Neural progenitor cell (in vitro differentiated cells): ENCODE results near the gene BBX. TPM values are rescaled to one million over a fixed set of nuclear protein-coding genes. Genes with fewer than 3 reads are reported as not detected.
A peak's percentile ranks its signal among the peaks of the same experiment; 100 is the strongest.

Source experiments
- DNase-seq: peaks from one replicate; pipeline ENCODE4 v3.0.0-alpha.2; 2016; ENCODE audit warnings: low spot score
- H2AFZ ChIP-seq: fragments of 200-600 bp; sonication (generic); replicated peaks from 2 replicates; pipeline ENCODE4 v1.6.1; 2016; ENCODE audit warnings: antibody characterized with exemption
- H3F3A ChIP-seq: fragments of 200-600 bp; sonication (generic); 2 replicates; pipeline ENCODE4 v1.6.1; 2016; ENCODE audit warnings: antibody characterized with exemption, low read depth
- H3K27ac ChIP-seq: fragments of 200-600 bp; sonication (generic); 2 replicates; pipeline ENCODE4 v1.5.1; 2016; ENCODE audit warnings: mild to moderate bottlenecking
- H3K27me3 ChIP-seq: fragments of 200-600 bp; sonication (generic); 2 replicates; pipeline ENCODE4 v1.6.1; 2016; ENCODE audit warnings: mild to moderate bottlenecking, moderate library complexity
- H3K36me3 ChIP-seq: fragments of 200-600 bp; sonication (generic); 2 replicates; pipeline ENCODE4 v1.5.1; 2016
- H3K4me1 ChIP-seq: fragments of 200-600 bp; sonication (generic); 2 replicates; pipeline ENCODE4 v1.6.1; 2016; ENCODE audit warnings: mixed run types
- H3K4me2 ChIP-seq: fragments of 200-600 bp; sonication (generic); 2 replicates; pipeline ENCODE4 v1.6.1; 2016
- H3K4me3 ChIP-seq: fragments of 200-600 bp; sonication (generic); 2 replicates; pipeline ENCODE4 v1.5.1; 2016
- H3K79me2 ChIP-seq: fragments of 200-600 bp; sonication (generic); 2 replicates; pipeline ENCODE4 v1.6.1; 2016; ENCODE audit warnings: low read depth
- H3K9ac ChIP-seq: fragments of 200-600 bp; sonication (generic); 2 replicates; pipeline ENCODE4 v1.6.1; 2016
- H3K9me3 ChIP-seq: fragments of 200-600 bp; sonication (generic); 2 replicates; pipeline ENCODE4 v1.5.1; 2016; ENCODE audit warnings: low read depth
- H4K20me1 ChIP-seq: fragments of 200-600 bp; sonication (generic); 2 replicates; pipeline ENCODE4 v1.6.1; 2016; ENCODE audit warnings: low read depth
- H3K27ac Mint-ChIP-seq: 3 replicates; pipeline ENCODE4 v1.8.0; 2021; ENCODE audit warnings: mixed read lengths
- H3K27me3 Mint-ChIP-seq: 2 replicates; pipeline ENCODE4 v1.8.0; 2022; ENCODE audit warnings: low read depth, mild to moderate bottlenecking, inconsistent platforms, moderate library complexity, mixed read lengths; ENCODE audit not compliant: insufficient read depth
- H3K36me3 Mint-ChIP-seq: 3 replicates; pipeline ENCODE4 v1.8.0; 2021; ENCODE audit warnings: mixed read lengths
- H3K4me1 Mint-ChIP-seq: 3 replicates; pipeline ENCODE4 v1.8.0; 2021; ENCODE audit warnings: mixed read lengths
- H3K4me3 Mint-ChIP-seq: 3 replicates; pipeline ENCODE4 v1.8.0; 2021; ENCODE audit warnings: mild to moderate bottlenecking, moderate library complexity, mixed read lengths
- H3K9me3 Mint-ChIP-seq: 3 replicates; pipeline ENCODE4 v1.8.0; 2020; ENCODE audit warnings: mixed read lengths
- CTCF ChIP-seq: fragments of 200-600 bp; sonication (generic); IDR thresholded peaks from 2 replicates; pipeline ENCODE4 v1.5.1; 2017; ENCODE audit warnings: antibody characterized with exemption, mild to moderate bottlenecking
- EZH2 ChIP-seq: fragments of 200-600 bp; sonication (generic); IDR thresholded peaks from 2 replicates; pipeline ENCODE4 v1.6.1; 2017; ENCODE audit warnings: antibody characterized with exemption, mild to moderate bottlenecking, moderate library complexity
- EZH2phosphoT487 ChIP-seq: fragments of 200-600 bp; sonication (generic); IDR thresholded peaks from 2 replicates; pipeline ENCODE4 v1.6.1; 2017; ENCODE audit warnings: antibody characterized with exemption
- total RNA-seq: library from RNA; depleted of rRNA; stranded (reverse); fragments of >200 nt; gene quantifications from 2 replicates; pipeline ENCODE4 v1.2.3, GENCODE V29; 2015; ENCODE audit warnings: low replicate concordance

Gene BBX
- total RNA-seq, 1 donor from 2014 or later = 110 TPM

GRCh38 chr3:107596639-107597038 is 73.9 kb downstream of the BBX start:
- Histone ChIP-seq H3K9me3 (no peaks in the 10 kb centered on the region), H3F3A (peaks cover 35% of the 10 kb centered on the region), H3K9ac (no peak overlapping the region), H3K4me2 (no peak overlapping the region), H3K27me3 (no peaks in the 10 kb centered on the region), H3K4me1 (peaks cover 66% of the 10 kb centered on the region), H3K4me3 (no peak overlapping the region), H4K20me1 (peaks cover 81% of the 10 kb centered on the region), H3K79me2 (peaks cover 89% of the 10 kb centered on the region), H2AFZ (no peak overlapping the region), H3K27ac (peak overlapping the region; percentile 19), H3K36me3 (no peaks in the 10 kb centered on the region)
- Mint-ChIP-seq H3K9me3 (peaks cover 6% of the 10 kb centered on the region), H3K27me3 (no peaks in the 10 kb centered on the region), H3K4me3 (no peak overlapping the region), H3K4me1 (peaks cover 70% of the 10 kb centered on the region), H3K27ac (no peak overlapping the region), H3K36me3 (peaks cover 11% of the 10 kb centered on the region)
- no peak for DNase-seq
- TF ChIP-seq EZH2phosphoT487 (no peak), EZH2 (no peak), CTCF (no peak)

GRCh38 chr3:107598926-107599771 is 76.4 kb downstream of the BBX start:
- no peaks in the 10 kb centered on the region for H3K27me3 ChIP-seq
- no peak overlapping the region for H2AFZ ChIP-seq
- H3K4me1 ChIP-seq = peaks cover 55% of the 10 kb centered on the region
- no peaks in the 10 kb centered on the region for H3K36me3 ChIP-seq
- peaks cover 97% of the 10 kb centered on the region for H3K79me2 ChIP-seq
- Mint-ChIP-seq H3K9me3 (peaks cover 18% of the 10 kb centered on the region), H3K27ac (peak overlapping the region; percentile 93), H3K36me3 (peaks cover 19% of the 10 kb centered on the region), H3K27me3 (no peaks in the 10 kb centered on the region), H3K4me3 (peak overlapping the region; percentile 82), H3K4me1 (peaks cover 55% of the 10 kb centered on the region)
- H3K4me3 ChIP-seq = peak overlapping the region; percentile 37
- no peak for TF ChIP-seq EZH2
- TF ChIP-seq EZH2phosphoT487 = no peak
- no peak for TF ChIP-seq CTCF
- peaks cover 35% of the 10 kb centered on the region for H3F3A ChIP-seq
- DNase-seq = peak; percentile 44
- H3K9me3 ChIP-seq = no peaks in the 10 kb centered on the region
- H3K9ac ChIP-seq = no peak overlapping the region
- peak overlapping the region; percentile 76 for H3K4me2 ChIP-seq
- H3K27ac ChIP-seq = peak overlapping the region; percentile 89
- peaks cover 57% of the 10 kb centered on the region for H4K20me1 ChIP-seq

GRCh38 chr3:107599772-107600145 is 77.0 kb downstream of the BBX start:
- no peak for DNase-seq
- Mint-ChIP-seq H3K36me3 (peaks cover 19% of the 10 kb centered on the region), H3K4me3 (peak overlapping the region; percentile 82), H3K27me3 (no peaks in the 10 kb centered on the region), H3K9me3 (peaks cover 18% of the 10 kb centered on the region), H3K27ac (peak overlapping the region; percentile 93), H3K4me1 (peaks cover 53% of the 10 kb centered on the region)
- peaks cover 51% of the 10 kb centered on the region for H4K20me1 ChIP-seq
- TF ChIP-seq EZH2phosphoT487 = no peak
- no peak for TF ChIP-seq CTCF
- no peak for TF ChIP-seq EZH2
- peaks cover 51% of the 10 kb centered on the region for H3K4me1 ChIP-seq
- no peaks in the 10 kb centered on the region for H3K27me3 ChIP-seq
- H3F3A ChIP-seq = peaks cover 30% of the 10 kb centered on the region
- H3K4me2 ChIP-seq = peak overlapping the region; percentile 76
- H3K9ac ChIP-seq = no peak overlapping the region
- H3K4me3 ChIP-seq = peak overlapping the region; percentile 37
- no peaks in the 10 kb centered on the region for H3K9me3 ChIP-seq
- H3K36me3 ChIP-seq = no peaks in the 10 kb centered on the region
- H2AFZ ChIP-seq = no peak overlapping the region
- H3K79me2 ChIP-seq = peaks cover 96% of the 10 kb centered on the region
- peak overlapping the region; percentile 89 for H3K27ac ChIP-seq
